SK-N-MC (cell line): ENCODE data around the gene FUOM.

Source experiments
- EZH2 ChIP-seq: fragments of 200-600 bp; sonication (generic); IDR thresholded peaks from one replicate; pipeline ENCODE4 v1.6.1; 2017; ENCODE audit warnings: antibody characterized with exemption
- POLR2AphosphoS5 ChIP-seq: IDR thresholded peaks from 2 replicates; pipeline ENCODE4 v1.6.1; 2012; ENCODE audit warnings: mild to moderate bottlenecking, low read depth, low read length, borderline replicate concordance

DNA sequence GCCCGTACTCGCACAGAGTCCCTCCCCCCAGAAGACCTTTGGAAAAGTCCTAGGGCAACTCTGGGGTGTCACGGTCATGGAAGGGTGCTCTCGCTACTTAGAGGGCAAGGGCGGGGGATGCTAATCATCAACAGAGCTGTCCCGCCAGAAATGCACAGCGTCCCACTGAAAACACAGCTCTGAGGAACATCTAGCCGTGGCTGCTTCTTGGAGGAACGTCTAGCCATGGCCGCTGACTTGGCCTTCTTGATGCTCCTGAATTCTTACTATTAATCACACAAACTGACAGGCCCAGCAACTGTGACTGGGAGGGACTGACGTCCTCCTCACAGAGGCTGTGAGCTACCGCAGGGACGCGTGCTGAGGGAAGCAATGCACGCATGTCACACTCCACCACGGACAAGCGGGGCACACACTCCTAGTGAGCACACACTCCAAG lies 50.9 kb downstream of the FUOM start:
- TF ChIP-seq EZH2 (no peak), POLR2AphosphoS5 (no peak)
